Neuron (in vitro differentiated cells): ENCODE results near the gene TRAPPC2.
"Not testable (repeated sequence)": the region's sequence is repeated elsewhere in the genome, so short reads cannot be mapped to it uniquely, and the experiment has no call there.

Experiments
- H2AFZ ChIP-seq: one replicate; pipeline ENCODE4 v1.6.1; 2013; ENCODE audit warnings: low read depth, mild to moderate bottlenecking, inconsistent platforms, low read length, moderate library complexity
- H3K27me3 ChIP-seq: one replicate; pipeline ENCODE4 v1.6.1; 2013; ENCODE audit warnings: low read length; ENCODE audit not compliant: insufficient read depth
- H3K36me3 ChIP-seq: one replicate; pipeline ENCODE4 v1.6.1; 2013; ENCODE audit warnings: low read length; ENCODE audit not compliant: insufficient read depth
- H3K4me1 ChIP-seq: one replicate; pipeline ENCODE4 v1.6.1; 2013; ENCODE audit warnings: low read length; ENCODE audit not compliant: insufficient read depth
- H3K4me3 ChIP-seq: 2 replicates; pipeline ENCODE4 v1.5.1; 2013; ENCODE audit warnings: mild to moderate bottlenecking, low read length, moderate library complexity
- H3K9me3 ChIP-seq: one replicate; pipeline ENCODE4 v1.6.1; 2013; ENCODE audit warnings: low read length

The TRAPPC2 gene

DNA sequence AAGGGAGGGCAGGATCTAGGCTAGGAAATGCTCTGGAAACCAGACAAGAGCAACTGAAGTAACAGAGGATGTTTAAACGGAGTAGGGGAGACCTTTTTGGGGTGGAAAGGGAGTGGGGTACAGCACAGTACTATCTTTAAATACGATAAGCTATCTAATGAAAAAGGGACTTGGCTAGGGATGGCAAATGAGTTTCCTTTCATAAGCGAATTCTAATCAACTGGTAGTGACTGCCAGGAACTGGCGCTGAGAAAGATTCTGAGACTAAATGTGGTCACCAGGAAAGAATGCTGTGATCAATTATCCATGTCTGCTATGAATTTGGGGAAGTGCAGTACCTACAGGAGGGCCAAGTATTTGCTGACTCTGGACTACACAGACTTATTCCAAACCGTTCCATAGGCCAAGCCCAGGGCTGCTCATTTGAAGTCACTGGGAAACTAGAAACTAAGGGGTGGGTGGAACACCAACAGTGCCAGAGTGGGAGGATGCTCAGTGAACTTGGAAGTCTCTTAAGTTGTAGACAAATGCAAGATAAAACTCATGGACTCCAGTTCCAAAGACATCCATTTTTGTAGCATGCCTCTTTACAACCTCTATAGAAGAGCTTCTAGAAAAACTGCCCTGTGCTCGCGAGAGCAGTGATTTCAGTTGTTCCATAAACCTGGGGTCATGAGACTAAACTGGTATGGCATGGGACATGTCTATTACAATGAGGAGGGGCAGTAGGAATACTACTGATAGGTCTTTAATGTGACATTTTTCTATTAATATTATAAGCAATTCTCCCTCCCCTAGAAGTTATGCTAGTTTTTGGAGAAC is 2.0 kb downstream of the TRAPPC2 start:
- Histone ChIP-seq H3K36me3 (peaks cover 2% of the 10 kb centered on the region), H3K4me3 (no peak overlapping the region), H3K27me3 (no peaks in the 10 kb centered on the region), H3K4me1 (peaks cover 10% of the 10 kb centered on the region), H3K9me3 (no peaks in the 10 kb centered on the region), H2AFZ (no peak overlapping the region)

DNA sequence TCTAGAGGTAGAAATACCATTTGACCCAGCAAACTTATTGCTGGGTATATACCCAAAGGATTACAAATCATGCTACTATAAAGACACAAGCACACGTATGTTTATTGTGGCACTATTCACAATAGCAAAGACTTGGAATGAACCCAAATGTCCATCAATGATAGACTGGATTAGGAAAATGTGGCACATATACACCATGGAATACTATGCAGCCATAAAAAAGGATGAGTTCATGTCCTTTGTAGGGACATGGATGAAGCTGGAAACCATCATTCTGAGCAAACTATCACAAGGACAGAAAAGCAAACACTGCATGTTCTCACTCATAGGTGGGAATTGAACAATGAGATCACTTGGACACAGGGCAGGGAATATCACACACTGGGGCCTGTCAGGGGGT is 3.9 kb downstream of the TRAPPC2 start:
- H3K27me3 ChIP-seq, H3K4me3 ChIP-seq, H3K9me3 ChIP-seq, H3K36me3 ChIP-seq, H2AFZ ChIP-seq: not testable (repeated sequence)
- H3K4me1 ChIP-seq: peaks cover 10% of the 10 kb centered on the region

DNA sequence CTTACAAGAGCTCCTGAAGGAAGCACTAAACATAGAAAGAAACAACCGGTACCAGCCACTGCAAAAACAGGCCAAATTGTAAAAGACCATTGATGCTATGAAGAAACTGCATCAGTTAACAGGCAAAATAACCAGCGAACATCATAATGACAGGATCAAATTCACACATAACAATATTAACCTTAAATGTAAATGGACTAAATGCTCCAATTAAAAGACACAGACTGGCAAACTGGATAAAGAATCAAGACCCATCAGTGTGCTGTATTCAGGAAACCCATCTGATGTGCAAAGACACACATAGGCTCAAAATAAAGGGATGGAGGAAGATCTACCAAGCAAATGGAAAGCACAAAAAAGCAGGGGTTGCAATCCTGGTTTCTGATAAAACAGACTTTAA is 7.8 kb downstream of the TRAPPC2 start:
- H2AFZ ChIP-seq, H3K4me3 ChIP-seq, H3K4me1 ChIP-seq, H3K27me3 ChIP-seq, H3K36me3 ChIP-seq, H3K9me3 ChIP-seq: not testable (repeated sequence)

DNA sequence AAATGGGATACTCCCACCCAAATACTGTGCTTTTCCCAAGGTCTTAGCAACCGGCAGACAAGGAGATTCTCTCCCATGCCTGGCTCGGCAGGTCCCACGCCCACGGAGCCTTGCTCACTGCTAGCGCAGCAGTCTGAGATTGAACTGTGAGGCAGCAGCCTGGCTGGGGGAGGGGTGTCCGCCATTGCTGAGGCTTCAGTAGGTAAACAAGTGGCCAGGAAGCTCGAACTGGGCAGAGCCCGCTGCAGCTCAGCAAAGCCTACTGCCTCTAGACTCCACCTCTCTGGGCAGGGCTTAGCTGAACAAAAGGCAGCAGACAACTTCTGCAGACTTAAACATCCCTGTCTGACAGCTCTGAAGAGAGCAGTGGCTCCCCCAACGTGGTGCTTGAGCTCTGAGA is 9.5 kb downstream of the TRAPPC2 start:
- H3K9me3 ChIP-seq, H2AFZ ChIP-seq, H3K36me3 ChIP-seq, H3K27me3 ChIP-seq, H3K4me1 ChIP-seq, H3K4me3 ChIP-seq: not testable (repeated sequence)

DNA sequence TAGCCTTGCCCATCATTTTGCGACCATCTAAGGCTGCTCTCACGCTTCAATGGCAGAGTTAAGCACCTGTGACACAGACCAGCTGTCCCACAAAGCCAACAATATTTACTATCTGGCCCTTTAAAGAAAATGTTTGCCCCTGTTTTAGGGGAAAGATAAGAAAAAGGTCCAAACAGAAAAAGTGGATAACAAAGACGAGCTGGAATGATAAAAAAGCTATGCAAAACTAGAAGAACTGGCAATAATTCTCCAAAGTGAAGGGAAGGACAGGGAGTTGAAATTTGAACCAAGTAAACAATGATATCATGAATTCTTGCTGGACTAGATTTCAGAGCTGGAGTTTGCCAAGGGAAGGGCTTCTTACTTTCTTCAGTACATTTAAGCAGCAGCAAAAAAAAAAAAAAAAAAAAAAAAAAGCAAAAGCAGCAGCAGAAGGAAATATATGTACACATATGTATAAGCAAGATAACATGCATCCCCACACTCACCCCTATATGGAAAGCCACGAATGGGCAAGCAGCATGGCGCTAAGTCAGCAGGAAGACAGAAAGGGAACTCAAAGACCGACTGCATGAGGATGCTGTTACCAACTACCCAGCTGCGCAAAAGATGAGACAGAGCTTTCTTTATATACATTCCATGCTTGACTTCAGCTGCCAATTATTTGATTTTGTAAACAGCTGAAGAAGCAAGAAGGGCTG is 12.5 kb downstream of the TRAPPC2 start:
- Histone ChIP-seq H3K4me3 (no peak overlapping the region), H3K9me3 (no peaks in the 10 kb centered on the region), H3K27me3 (no peaks in the 10 kb centered on the region), H3K36me3 (no peaks in the 10 kb centered on the region), H3K4me1 (peaks cover 19% of the 10 kb centered on the region), H2AFZ (no peak overlapping the region)

DNA sequence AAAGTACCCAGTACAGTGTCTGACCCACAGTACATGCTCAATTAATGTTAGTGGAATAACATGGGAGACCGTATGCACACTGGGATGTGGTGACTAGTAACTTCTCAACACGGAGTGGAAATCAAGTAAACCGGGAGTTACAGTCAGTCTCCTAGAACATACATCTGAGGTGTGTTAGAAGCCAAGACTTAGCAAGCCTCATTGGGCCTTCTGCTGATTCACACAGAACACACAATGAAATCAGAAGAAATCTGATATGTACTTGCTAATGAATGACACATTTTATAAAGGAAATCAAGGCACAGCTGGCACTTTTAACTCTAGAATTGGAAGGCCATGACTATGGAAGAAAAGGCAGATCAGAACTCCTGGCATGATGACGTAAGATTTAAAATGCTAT is 13.0 kb downstream of the TRAPPC2 start:
- peaks cover 2% of the 10 kb centered on the region for H3K36me3 ChIP-seq
- no peaks in the 10 kb centered on the region for H3K27me3 ChIP-seq
- H3K4me3 ChIP-seq: no peak overlapping the region
- H3K9me3 ChIP-seq: no peaks in the 10 kb centered on the region
- H2AFZ ChIP-seq: no peak overlapping the region
- H3K4me1 ChIP-seq: peaks cover 19% of the 10 kb centered on the region

DNA sequence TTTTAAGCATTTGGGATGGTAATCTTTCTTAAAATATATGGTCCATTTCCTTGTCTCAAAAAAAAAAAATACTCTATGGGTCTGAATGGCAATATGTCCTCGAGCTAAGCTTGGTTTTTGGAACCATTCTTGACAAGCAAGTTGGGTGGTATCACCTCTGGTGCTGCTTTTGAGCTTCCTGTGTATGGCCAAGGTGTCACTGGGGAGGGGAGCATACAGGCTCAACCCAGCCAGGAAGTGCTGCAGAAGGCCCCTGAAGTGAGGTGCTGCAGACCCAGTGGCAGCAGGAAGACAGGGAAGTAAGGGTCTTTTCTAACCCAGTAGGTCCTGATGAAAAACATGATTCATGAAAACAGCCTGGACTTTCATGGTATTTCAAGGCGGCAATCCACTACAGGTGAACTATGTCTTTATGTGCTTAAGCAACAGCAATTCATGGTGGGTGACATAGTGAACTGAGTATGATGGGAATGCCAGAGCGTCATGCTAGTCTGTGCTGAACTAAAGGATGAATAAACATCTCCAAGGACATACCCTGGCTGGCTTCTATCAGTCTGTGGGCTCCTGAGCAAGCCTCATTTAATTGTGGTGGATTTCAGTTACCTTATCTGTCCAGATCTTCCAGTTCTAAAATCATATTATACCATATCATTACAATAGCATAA is 15.1 kb downstream of the TRAPPC2 start:
- peaks cover 9% of the 10 kb centered on the region for H3K36me3 ChIP-seq
- no peaks in the 10 kb centered on the region for H3K9me3 ChIP-seq
- H3K4me1 ChIP-seq: peaks cover 19% of the 10 kb centered on the region
- H3K27me3 ChIP-seq: no peaks in the 10 kb centered on the region
- H3K4me3 ChIP-seq: no peak overlapping the region
- H2AFZ ChIP-seq: no peak overlapping the region

DNA sequence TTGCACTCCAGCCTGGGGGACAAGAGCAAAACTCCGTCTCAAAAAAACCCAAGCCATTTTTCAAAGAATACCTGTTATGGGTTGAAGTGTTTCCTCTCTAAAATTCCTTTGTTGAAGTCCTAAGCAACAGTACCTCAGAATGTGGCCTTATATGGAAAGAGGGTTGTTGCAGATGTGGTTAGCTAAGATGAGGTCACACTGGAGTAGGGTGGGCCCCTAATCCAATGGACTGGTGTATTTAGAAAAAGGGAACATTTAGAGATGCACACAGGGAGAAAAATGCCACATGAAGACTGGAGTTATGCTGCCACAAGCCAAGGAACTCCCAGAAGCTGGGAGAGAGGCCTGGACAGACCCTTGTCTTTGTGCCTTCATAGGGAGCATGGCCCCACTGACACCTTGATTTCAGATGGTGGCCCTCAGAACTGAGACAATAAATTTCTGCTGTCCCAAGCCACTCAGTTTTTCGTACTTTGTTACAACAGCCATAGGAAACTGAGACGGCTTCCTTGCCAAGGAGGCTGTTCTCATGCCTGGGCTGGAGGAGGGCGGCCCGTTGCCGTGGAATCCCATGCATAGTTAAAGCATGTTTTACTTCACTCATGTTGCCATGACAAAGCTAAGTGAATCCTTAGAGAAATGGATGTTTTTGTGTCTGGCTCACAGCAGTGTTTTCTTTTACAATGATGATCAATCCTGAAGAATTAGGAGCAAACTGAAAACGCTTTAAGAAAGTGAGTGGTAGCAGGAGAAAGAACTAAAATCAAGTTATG is 16.5 kb downstream of the TRAPPC2 start:
- H3K4me1 ChIP-seq: peaks cover 19% of the 10 kb centered on the region
- no peaks in the 10 kb centered on the region for H3K27me3 ChIP-seq
- H3K4me3 ChIP-seq: no peak overlapping the region
- no peaks in the 10 kb centered on the region for H3K9me3 ChIP-seq
- no peak overlapping the region for H2AFZ ChIP-seq
- peaks cover 9% of the 10 kb centered on the region for H3K36me3 ChIP-seq

DNA sequence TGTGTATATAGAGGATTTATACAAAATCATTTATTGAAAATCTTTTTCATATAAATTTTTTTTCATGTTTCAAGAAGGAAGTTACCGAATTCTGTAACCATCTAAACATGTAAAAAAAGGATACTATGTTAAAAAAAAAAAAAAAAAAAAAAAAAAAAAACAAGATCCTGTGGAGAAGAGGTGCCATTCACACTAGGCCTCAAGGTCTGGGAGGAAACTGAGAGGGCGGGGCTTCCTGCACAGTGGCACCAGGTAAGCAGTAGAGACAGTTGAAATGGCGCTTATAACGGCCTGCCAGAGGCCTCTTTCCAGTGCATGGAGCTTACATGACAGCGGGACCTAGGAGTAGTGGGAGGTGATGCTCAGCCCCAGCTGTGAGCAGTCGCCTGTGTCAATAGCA is 17.5 kb downstream of the TRAPPC2 start:
- no peaks in the 10 kb centered on the region for H3K9me3 ChIP-seq
- H3K4me1 ChIP-seq: peaks cover 19% of the 10 kb centered on the region
- no peak overlapping the region for H3K4me3 ChIP-seq
- peaks cover 9% of the 10 kb centered on the region for H3K36me3 ChIP-seq
- H2AFZ ChIP-seq: no peak overlapping the region
- H3K27me3 ChIP-seq: no peaks in the 10 kb centered on the region

DNA sequence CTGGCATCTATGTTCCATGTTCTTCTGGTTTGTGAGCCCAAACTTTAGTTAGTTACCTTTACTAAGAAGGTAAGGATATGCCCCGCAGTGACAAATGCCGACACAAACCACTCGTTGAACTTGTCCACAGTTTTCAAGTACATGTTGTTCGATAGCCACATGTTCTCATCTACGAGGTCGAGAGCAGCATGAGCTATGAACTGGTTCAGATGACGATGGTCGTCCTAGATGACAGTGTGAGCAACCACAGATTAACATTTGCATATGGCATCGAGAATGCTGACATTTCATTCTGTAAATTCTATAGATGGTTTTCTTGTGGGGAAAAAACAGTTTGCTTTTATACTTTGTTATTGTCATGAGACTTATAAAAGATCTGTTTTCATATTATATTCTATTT is 18.0 kb downstream of the TRAPPC2 start:
- no peak overlapping the region for H2AFZ ChIP-seq
- H3K4me3 ChIP-seq: no peak overlapping the region
- no peaks in the 10 kb centered on the region for H3K9me3 ChIP-seq
- no peaks in the 10 kb centered on the region for H3K27me3 ChIP-seq
- peaks cover 19% of the 10 kb centered on the region for H3K4me1 ChIP-seq
- H3K36me3 ChIP-seq: peaks cover 12% of the 10 kb centered on the region

DNA sequence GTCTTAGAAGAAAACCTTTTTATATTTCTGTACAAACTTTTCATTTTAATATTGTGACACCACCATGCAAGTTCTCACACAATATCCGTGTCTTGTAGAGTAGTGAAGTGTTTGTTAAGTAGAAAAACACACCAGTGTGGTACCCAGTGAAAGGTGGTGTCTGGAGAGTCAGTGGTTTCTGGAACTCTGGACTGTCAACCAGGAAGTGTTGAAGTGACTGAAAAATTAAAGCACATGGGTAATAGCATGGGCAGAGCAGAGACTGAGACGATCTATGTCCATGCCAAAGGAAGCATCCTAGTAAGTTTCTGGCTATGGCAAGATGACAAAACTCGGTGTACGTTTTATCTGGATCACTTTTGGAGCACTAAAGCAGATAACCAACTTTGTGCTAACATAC is 23.3 kb downstream of the TRAPPC2 start:
- peaks cover 1% of the 10 kb centered on the region for H3K4me1 ChIP-seq
- no peaks in the 10 kb centered on the region for H3K9me3 ChIP-seq
- no peaks in the 10 kb centered on the region for H3K27me3 ChIP-seq
- H2AFZ ChIP-seq: no peak overlapping the region
- no peak overlapping the region for H3K4me3 ChIP-seq
- peaks cover 21% of the 10 kb centered on the region for H3K36me3 ChIP-seq

DNA sequence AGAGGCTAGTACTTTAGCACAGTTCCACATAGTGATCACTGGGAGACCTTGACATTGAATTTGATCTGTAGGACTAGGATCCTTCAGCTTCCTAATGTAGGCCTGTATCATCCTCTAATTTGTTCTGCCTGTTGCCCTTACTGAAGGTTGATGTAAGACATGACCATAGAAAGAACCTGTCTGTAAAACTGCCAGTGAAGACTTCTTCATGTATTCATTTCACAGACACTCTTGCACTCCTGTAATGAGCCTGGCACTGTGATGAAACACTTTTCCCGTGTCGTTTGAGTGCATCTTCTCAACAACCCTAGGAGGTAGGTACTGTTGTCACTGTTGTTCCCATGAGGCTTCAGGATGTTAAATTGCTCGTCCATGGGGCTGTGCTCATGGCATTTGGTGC is 30.8 kb downstream of the TRAPPC2 start:
- Histone ChIP-seq H3K4me1 (peaks cover 1% of the 10 kb centered on the region), H3K36me3 (peaks cover 8% of the 10 kb centered on the region), H3K4me3 (no peak overlapping the region), H3K9me3 (no peaks in the 10 kb centered on the region), H2AFZ (no peak overlapping the region), H3K27me3 (no peaks in the 10 kb centered on the region)

DNA sequence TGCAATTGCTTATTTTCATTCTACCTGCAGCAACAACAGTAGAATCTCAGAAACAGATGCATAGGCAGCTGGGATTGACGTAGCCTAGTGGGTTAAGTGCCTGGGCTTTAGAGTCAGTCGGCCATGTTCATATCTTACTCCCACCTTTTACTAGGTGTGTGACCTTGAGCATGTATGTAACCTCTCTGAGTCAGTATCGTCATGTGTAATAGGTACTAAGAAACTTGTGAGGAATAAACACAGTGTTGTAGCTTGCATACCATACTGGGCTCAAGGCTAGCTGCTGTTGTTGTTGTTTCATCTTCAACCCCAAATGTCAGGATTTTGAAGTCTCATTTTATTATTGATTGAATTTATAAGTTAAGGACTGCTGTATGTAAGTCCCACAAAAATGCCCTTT is 31.3 kb downstream of the TRAPPC2 start:
- Histone ChIP-seq H3K27me3 (no peaks in the 10 kb centered on the region), H2AFZ (no peak overlapping the region), H3K4me3 (no peak overlapping the region), H3K4me1 (no peaks in the 10 kb centered on the region), H3K36me3 (peaks cover 3% of the 10 kb centered on the region), H3K9me3 (no peaks in the 10 kb centered on the region)
